Measurements from ENCODE around the gene TRIP10.
A peak's percentile ranks its signal among the peaks of the same experiment; 100 is the strongest.

TRIP10 gene

DNA sequence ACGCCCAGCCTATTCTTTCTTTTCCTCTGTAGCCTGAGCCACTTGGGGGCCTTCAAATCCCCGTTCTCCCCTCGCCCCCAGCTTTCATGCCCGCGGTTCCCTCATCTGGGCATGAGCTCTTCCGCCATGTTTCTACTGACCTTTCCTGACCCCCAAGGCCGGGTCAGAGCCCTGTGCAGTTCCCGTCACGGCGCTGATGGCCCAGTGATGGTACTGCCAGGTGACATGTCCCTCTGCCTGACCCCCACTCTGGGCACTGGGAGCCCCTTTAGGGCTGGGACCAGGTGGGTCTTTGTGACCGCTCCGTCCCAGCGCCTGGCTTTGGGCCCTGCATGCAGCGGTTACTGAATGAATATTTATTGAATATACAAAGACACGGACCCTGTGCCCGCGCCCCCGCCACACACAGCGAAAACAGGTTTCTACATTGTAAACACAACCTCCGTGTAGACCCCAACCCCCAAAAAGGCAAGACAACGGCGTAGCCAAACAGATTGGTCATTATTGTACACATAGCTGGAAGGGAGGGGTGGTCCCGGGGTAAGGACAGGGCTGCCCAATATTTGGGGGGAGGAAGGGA lies 9.8 kb upstream of the TRIP10 start:
- no peak for DNase-seq

DNA sequence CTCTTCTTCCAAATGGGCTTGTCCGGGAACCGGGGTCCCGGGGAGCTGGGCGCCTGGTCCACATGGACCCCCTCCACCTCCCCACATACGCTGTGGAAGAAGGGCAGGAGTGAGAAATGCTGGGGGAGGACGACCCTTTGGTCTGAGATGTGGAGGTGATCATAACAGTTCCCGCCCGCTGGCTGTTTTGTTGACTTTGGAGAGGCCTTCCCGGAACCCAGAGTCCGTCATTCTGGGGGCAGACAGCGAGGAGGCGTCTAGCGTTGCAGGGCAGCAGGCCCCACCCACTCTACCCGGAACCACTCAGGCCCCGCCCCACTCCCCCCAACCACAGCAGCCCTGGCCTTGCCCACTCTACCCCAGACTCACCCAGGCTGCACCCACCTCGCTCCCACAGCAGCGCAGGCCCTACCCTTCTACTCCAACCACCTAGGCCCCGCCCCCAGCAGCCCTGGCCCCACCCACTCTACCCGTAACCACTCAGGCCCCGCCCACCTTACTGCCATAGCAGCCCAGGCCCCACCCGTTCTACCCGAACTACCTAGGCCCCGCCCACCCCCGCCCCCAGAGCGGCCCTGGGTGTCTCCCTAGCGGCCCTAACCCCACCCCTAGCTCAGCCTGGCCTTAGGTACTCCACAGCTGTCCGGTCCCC lies 9.2 kb upstream of the TRIP10 start:
- no peak for DNase-seq

DNA sequence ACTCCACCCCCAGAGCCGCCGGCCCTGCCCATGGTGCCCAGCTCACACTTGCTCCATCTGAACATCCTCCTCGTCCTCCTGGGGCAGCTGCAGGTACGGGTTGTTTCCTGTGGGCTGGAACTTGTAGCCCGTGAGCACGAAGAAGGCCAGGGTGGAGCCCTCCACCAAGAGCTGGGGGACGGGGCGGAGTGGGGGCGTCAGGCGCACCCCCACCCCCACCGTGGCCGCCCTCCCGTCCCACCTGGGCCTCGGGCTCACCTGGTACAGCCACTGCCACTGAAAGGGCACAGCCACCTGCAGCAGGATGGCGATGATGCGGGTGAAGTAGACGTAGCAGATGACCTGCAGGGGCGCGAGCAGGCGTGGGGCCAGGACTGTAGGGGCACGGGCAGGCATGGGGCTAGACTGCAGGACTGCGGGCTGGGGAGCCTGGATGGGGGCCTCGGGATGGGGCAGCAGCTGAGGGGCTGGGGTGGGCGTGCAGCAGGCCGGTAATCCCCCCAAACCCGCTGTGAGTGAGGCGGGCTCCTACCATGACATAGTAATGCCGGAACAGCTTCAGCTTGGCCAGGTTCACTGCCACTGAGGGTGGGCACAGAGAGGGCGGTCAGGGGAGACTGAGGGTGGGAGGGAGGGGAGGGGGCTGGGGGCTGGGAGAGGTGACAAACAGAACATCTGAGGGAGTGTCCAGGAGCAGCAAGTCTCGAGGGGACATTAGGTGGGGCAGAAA lies 8.4 kb upstream of the TRIP10 start:
- DNase-seq: no peak

DNA sequence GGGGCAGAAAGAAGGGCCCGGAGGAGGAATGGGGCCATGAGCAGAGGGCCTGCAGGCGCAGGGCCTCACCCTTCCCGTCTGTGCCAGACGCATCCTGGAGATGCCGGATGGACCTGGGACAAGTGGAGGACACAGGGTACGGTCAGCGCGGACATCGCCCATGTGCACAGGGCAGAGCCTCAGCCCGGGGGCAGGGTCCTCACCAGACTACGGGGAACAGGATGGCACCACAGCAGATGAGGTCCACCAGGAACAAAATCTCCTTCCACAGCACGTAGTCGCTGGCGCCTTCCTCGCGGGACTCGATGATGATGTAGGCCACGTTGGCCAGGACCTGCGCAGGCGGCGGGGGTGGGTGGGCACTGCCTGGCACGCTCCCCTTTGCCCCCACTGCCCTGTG lies 7.7 kb upstream of the TRIP10 start:
- DNase-seq: no peak

DNA sequence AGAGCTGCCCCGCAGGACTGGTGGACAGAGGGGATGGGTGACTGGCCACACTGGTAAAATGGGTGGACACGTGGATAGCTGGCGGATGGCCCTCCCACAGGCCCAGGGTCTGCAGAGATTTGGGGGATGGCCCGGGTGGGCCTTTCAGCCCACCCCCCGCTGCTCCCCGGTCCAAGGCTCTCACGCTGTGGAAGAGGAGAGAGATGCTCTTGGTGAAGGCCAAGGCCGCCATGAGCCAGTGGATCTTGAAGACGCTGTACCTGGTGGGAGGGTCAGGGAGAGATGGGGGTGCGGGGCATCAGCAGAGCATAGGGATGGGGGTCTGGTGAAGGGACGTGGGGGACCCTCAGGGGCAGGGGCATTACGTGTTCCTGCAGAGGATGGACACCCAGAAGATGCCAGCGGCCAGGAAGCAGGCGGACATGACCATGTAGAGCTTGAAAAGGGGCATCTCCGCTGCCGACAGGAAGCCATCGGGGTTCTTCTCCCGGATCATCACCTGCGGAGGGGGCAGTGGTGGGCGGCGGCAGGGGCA lies 6.6 kb upstream of the TRIP10 start:
- DNase-seq: no peak

DNA sequence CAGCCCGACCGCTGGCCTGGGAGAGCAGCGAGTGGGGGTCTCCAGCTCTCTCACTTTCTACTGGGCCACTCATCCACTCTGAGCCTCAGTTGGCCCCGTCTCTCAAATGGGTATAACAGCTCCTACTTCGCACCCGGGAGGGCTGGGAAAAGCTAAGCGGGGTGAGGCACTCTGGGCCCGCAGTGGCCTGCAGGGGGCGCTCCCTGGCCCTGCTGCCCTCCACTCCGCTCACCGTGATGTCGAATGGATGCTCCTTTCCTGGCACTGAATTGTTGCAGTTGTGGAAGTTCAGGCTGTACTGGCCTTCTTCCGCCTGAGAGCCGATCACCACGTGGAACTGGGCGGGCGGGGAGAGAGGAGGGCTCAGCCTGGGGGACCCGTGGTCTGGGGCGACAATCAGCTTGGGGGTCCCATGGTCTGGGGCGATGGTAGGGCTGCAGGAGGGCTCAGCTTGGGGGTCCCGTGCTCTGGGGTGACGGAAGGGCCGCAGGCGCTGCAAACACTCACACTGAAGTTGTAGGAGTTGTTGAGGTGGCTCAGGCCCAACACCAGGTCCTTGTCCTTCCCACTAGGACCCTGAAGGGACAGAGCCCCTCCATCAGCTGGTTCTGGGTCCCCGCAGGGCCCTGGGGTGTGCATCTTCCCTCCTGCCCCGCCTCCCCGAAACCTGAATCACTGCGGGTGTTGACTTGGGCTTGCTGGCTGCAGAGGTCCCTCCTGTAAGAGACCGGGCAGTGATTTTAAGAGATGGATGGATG lies 6.0 kb upstream of the TRIP10 start:
- no peak for DNase-seq

DNA sequence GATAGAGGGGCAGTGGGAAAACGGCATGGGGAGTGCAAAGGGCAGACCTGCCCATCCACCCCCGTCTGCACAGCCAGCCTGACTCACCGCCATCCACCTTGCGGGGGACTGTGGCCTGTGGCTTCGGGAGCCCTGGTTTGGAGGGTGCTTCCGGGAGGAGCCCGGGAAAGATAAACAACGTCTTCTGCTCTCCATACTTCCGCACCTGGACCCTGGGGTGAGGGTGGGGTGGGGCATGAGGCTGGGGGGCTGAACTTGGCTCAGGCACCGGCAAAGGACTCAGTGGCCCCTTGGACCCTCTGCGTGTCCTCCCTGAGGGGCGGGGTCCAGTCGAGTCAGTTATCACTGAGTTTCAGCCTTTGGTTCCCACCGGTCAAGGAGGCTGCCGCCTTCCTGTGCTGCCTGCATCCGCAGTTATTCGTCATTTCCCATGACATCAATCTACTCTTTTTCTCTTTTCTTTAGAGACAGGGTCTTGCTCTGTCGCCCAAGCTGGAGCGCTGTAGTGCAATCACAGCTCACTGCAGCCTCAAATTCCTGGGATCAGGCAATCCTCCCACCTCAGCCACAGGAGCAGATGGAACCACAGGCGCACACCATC lies 5.3 kb upstream of the TRIP10 start:
- no peak for DNase-seq

DNA sequence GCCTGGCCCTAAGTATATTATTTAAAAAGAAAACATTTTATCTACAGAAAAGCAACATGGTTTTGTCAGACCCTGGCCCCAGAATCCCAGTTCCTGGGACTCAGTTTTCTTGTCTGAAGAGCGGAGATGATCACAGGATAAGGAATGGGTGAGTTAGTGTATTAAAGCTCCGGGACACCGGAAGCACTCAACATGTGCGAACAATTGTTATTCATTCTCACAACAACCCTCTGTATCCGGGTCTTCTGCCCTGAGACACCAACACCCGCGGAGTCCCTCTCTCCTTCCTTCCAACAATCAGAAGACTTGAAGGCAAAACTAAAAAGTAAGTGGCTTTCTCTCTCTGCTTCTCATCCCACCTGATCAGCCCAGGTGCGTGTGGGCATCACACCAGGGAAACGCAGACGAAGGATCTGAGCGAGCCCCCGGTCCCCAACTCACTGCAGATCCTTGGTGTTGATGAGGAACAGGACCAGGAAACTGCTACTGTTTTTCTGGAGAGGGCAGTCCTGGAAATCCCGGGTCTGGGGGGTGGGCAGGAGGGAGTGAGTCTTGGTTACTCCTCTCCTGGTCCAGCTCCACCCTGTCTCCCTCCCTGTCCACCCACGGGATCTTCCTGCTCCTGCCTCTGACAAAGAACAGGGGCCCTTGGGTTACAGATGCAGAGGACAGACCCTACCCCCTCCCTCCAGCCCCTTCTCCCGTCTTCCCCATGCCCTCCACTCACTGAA lies 4.1 kb upstream of the TRIP10 start:
- no peak for DNase-seq

DNA sequence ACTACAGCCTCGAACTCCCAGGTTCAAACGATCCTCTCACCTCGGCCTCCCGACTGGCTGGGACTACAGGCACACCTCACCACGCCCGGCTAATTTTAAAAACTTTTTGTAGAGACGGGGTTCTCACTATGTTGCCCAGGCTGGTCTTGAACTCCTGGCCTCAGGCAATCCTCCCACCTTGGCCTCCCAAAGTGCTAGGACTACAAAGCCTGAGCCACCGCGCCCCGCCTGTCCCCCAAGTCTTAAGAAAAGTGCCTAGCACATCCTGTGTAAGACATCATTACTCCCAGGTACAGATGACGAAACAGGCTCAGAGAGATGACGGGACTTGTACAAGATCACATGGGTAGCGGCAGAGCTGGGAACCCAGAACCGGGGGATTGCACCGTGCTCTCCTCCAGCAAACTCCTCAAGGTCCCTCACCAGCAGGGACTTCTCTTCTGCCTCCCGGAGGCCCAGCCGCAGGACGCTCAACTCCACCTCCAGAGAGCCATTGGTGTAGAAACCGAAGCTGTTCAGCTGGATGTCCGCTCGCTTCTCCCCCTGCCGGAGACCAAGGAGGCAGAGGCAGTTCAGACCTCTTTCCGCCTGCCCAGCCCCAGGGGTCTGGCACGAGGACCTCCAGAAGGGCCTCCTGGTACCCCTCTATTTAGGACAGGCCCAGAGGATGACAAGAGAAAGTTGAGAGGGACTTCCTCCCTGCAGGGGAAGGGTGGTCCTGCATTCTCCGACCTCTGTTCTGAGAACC lies 3.1 kb upstream of the TRIP10 start:
- DNase-seq: peak; percentile 35

DNA sequence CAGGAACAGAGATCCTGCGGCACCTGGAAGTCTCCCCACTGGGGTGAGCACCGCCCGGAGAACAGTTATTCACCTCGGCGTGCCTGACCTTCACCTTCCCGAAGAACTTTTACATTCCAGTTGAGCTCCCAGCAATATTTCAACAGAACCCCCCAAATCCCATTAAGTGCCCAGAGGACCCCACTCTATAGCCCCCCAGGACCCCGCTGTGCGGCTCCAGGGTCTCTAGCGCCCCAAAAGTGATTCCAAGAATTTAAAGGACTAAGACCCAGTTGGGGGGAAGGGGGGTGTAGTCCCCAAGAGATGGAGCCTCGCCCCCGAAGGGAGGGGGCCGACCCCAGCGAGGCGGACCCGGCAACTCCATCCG lies 2.6 kb upstream of the TRIP10 start:
- no peak for DNase-seq

DNA sequence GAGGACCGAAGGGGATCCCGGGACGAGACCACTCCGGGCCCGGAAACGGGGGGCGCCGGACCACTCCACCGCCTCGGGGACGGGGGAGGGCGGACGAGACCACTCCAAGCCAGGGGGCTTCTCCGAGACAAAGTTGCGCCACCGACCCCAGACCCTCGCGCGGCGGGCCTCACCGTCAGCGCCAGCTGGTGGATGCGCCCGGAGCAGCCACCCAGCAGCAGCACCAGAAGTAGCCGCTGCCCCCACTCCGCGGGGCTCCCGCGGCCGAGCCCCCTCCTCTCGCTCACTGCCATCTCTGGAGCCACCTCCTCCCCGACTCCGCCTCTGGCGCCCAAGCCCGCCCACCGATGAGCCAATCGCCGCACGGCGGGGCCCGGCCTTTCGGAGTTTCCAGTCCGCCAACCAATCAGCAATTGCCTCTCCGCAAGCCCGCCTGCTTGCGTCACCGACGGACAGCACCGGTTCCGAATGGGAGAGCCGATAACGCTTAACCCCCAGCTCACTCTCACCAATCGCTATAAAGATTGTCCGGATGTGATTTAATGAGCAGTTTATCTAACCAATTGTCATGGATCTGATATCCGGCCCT lies 2.1 kb upstream of the TRIP10 start, which contains the start of gene GPR108:
Gene GPR108, minus strand, starts transcription at position 297 of the 589 bp plus-strand sequence. Its CDS starts 4 bp downstream, at position 293.
- peak; percentile 95 for DNase-seq

DNA sequence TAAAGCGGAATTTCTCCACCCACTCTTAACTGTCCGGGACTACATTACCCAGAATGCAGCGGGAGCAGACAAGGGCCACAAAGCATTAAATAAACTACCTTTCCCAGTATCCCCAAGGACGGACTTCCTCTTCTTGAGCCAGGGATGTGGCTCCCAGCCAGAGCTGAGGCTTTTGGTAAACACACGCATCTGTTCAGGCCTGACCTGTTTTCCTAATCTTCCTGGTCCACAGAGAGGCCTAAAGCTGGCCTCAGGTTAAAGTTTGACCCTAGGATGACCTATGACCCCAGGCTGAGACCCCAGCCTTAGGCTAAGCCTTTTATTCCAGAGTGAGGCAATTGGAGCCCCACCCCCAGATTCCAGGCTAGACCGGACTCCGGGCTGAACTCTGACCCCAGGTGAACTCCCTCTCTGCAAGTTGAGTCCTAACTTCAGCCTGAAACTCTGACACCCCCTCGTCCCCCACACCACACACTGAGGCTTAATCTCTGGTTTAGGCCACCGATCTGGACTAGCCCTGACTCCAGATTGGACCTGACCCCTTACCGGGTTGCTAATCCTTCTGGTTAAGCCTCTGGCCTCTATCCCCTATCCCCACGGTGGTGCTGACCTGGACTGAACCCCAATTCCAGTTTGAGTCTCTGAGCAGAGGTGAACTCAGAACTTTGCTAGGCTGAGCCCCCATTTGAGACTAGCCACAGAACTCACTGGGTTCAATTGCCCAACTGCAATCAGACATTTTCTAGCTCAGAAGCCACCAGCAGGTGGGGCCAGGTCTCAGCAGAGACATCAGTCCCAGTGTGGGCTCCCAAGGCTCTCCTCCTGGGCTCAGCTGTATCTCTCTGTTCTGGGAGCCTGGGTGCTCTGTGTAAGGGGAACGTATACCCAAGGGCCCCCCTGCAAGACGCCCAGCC lies 1.4 kb upstream of the TRIP10 start:
- DNase-seq: peak; percentile 71

DNA sequence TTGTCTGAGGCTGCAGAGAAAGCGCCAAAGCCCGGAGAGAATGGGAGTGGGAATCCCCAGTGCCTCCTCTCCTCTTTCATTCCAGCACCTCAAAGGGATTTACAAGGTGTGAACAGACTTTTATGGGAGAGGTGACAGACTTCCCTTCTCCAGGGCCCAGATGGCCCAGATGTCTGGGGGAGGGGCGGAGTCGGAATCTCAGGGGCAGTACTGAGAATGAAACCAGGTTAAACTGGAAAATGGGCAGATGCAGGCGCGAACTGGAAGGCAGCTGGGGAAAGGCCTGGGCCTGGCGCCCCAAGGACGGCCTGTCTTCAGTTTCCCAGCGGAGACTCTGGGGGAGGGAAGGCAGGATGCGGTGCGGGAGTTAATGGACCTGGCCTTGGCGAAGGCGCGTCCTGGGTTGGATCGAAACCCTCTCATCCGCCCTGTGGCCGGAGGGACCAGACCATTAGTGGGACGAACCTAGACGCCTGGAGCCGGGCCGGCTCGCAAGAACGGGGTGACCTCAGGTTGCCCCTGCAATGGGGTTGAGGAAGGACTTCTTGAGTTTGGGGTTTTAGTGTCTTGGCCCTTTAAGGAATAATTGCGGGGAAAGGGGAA lies 592 bp upstream of the TRIP10 start:
- peak; percentile 59 for DNase-seq

DNA sequence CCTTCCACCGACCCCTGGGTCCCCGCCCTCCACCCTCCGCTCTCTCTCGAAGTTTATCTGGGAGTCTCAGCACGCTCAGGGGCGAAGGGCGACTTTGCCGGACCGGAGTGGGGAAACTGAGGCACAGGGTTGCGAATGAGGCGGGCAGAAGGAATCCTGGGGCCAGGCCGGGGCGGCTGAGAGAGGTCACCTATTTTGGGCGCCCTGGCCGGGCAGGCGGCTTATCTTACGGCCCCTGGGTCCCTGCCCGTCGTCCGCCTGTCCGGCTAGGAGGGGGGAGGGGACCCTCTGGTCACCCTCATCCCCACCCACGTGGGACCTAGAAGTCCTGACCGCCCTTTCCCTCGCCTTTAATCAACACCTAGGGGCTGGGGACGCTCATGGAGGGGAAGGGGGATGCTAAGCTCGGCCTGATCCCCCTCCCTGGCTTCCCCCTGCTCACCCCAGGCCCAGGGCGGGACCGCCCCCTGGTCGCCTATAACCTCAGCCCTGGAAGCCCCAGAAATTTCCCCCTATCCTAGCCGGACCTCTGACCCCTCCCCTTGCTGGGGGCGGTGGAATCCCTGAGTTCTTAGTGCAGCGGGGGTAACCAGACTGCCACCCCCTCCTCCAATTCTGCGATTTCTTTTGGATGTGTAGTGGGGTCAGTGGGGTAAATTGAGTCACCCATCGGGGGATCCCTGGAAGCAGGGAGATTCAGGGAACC lies 556 bp downstream of the TRIP10 start:
- DNase-seq: peak; percentile 19

DNA sequence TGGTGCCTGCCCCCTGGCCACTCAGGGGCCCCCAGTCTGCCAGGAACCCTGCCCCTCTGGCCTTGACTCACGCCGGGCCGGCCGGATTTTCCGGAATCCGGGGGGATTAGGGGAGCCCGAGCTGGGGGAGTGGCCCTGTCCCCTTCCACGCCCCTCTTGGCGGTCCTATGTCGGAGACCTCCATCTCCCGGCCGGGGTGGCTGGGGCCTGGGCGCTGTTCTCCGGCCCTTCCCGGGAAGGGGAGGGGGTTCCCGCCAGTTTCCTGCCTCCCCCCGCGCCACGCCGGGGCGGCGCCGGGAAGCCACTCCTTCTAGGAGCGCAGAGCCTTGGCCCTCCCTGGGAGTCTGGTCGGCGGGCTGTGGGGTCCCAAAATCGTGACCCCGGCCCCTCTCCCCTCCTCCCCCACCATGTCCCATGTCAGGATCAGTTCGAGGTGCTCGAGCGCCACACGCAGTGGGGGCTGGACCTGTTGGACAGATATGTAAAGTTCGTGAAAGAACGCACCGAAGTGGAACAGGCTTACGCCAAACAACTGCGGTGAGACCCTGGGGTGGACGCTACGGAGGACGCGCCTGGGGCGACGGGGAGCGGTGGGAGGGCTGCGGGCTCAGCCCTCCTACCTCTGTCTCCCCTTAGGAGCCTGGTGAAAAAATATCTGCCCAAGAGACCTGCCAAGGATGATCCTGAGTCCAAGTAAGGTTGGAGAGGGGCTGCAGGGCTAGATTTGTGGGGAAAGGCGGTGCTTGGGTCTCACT lies 1.3 kb downstream of the TRIP10 start:
- DNase-seq: no peak

DNA sequence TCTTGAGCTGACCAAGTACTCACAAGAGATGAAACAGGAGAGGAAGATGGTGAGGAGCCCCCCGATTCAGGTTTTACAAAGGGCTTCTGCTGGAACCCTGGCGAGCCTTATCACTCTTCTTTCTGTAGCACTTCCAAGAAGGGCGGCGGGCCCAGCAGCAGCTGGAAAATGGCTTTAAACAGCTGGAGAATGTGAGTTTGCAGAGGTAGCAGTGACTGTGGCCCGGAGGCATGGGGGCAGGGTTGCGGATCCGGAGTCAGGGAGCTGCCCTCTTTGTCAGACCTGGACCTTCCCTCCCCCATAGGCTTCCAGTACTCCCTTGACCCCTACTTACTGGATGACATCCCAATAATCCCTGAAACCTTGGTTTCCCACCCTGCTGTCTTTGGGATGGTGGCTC lies 3.6 kb downstream of the TRIP10 start:
- no peak for DNase-seq

DNA sequence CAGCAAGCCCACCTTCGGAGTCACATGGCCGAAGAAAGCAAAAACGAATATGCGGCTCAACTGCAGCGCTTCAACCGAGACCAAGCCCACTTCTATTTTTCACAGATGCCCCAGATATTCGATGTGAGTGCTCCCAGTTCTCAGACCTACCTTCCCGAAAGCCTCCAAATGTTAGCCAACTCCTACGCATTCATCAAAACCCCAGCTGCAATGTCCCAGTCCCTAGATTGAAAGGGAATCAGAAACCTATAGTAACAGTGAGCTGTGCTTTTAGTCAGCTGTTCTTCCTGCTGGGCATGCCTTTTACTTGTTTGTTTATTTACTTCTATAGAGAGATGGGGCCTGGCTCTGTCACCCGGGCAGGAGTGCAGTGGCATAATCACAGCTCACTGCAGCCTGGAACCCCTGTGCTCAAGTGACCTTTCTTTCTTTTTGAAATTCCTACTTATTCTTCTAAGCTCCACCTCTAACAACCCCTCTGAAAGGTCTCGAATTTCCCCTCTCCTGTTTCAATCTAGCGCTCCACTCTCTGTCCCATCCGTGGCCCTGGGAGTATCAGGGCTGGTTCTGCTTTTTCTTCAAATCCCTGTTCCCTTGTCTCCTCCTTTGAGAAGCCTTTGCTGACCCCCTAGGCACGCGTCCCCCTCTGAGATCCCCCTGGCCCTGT lies 4.4 kb downstream of the TRIP10 start:
- no peak for DNase-seq
